WTC11 (cell line): Measurements from ENCODE around the gene ANKRD11. TPM values are rescaled to one million over a fixed set of nuclear protein-coding genes. Genes with fewer than 3 reads are reported as not detected.
"Not testable (repeated sequence)": the region's sequence is repeated elsewhere in the genome, so short reads cannot be mapped to it uniquely, and the experiment has no call there.

Experiments used
- ATAC-seq: fragments of 200-7000 bp; cut with Tn5 transposase; 2 replicates; pipeline ENCODE4 v1.10.0; 2021; ENCODE audit warnings: mild to moderate bottlenecking, moderate library complexity
- CTCF ChIA-PET: fragments of 300-600 bp; sonication (Branson Sonifier 250); formaldehyde crosslinking; loops from one replicate; lab custom pipeline; 2021; ENCODE audit warnings: antibody characterized with exemption; lab: Charles Lee
- POLR2A ChIA-PET: fragments of 350-600 bp; sonication (Branson Sonifier 250); formaldehyde crosslinking; loops from one replicate; lab custom pipeline; 2021; ENCODE audit warnings: antibody characterized with exemption; lab: Charles Lee
- DNase-seq: peaks from one replicate; pipeline ENCODE4 v3.0.0; 2021; ENCODE audit warnings: low spot score
- H3K27ac Mint-ChIP-seq: 2 replicates; pipeline ENCODE4 v1.8.0; 2021; ENCODE audit warnings: mixed read lengths
- H3K27me3 Mint-ChIP-seq: 2 replicates; pipeline ENCODE4 v1.8.0; 2021; ENCODE audit warnings: low read depth, mild to moderate bottlenecking, moderate library complexity, mixed read lengths
- H3K36me3 Mint-ChIP-seq: 2 replicates; pipeline ENCODE4 v1.8.0; 2021; ENCODE audit warnings: mixed read lengths
- H3K4me1 Mint-ChIP-seq: 2 replicates; pipeline ENCODE4 v1.8.0; 2022; ENCODE audit warnings: mixed read lengths
- H3K4me3 Mint-ChIP-seq: 2 replicates; pipeline ENCODE4 v1.8.0; 2021; ENCODE audit warnings: mild to moderate bottlenecking, moderate library complexity, mixed read lengths
- H3K9me3 Mint-ChIP-seq: 2 replicates; pipeline ENCODE4 v1.8.0; 2021; ENCODE audit warnings: mixed read lengths
- ATF2 ChIP-seq: sonication (generic); formaldehyde crosslinking; IDR thresholded peaks from 2 replicates; pipeline ENCODE4 v1.8.1; 2022; ENCODE audit warnings: low read depth, missing genetic modification reagents, borderline replicate concordance
- EMX1 ChIP-seq: fragments of 250-450 bp; sonication (Bioruptor Pico); IDR thresholded peaks from 2 replicates; pipeline ENCODE4 v1.8.0; 2021; ENCODE audit warnings: mild to moderate bottlenecking
- FOXJ3 ChIP-seq: sonication (generic); formaldehyde crosslinking; IDR thresholded peaks from 2 replicates; pipeline ENCODE4 v1.9.0; 2021; ENCODE audit warnings: missing genetic modification reagents, mild to moderate bottlenecking, borderline replicate concordance
- GABPB1 ChIP-seq: sonication (generic); formaldehyde crosslinking; IDR thresholded peaks from 2 replicates; pipeline ENCODE4 v1.8.1; 2023; ENCODE audit warnings: mild to moderate bottlenecking, missing genetic modification reagents
- NFYB ChIP-seq: sonication (generic); formaldehyde crosslinking; conservative IDR thresholded peaks from 2 replicates; pipeline ENCODE4 v1.8.0; 2022; ENCODE audit warnings: low read depth, missing genetic modification reagents
- NR3C1 ChIP-seq: sonication (generic); formaldehyde crosslinking; conservative IDR thresholded peaks from 2 replicates; pipeline ENCODE4 v1.8.1; 2023; ENCODE audit warnings: low read depth, mild to moderate bottlenecking, missing genetic modification reagents
- SP1 ChIP-seq: sonication (generic); formaldehyde crosslinking; conservative IDR thresholded peaks from 2 replicates; pipeline ENCODE4 v1.8.1; 2022; ENCODE audit warnings: missing genetic modification reagents
- TEAD4 ChIP-seq: sonication (generic); formaldehyde crosslinking; IDR thresholded peaks from 2 replicates; pipeline ENCODE4 v1.8.0; 2022; ENCODE audit warnings: mild to moderate bottlenecking, missing genetic modification reagents
- ZBTB43 ChIP-seq: sonication (generic); formaldehyde crosslinking; IDR thresholded peaks from 2 replicates; pipeline ENCODE4 v1.8.1; 2023; ENCODE audit warnings: mild to moderate bottlenecking, missing genetic modification reagents
- ZNF219 ChIP-seq: sonication (generic); formaldehyde crosslinking; IDR thresholded peaks from 2 replicates; pipeline ENCODE4 v1.8.0; 2023; ENCODE audit warnings: missing genetic modification reagents, mild to moderate bottlenecking, borderline replicate concordance
- ZNF232 ChIP-seq: sonication (generic); formaldehyde crosslinking; IDR thresholded peaks from 2 replicates; pipeline ENCODE4 v1.8.0; 2022; ENCODE audit warnings: mild to moderate bottlenecking, missing genetic modification reagents
- ZNF263 ChIP-seq: sonication (generic); formaldehyde crosslinking; IDR thresholded peaks from 2 replicates; pipeline ENCODE4 v1.8.1; 2022; ENCODE audit warnings: low read depth, mild to moderate bottlenecking, moderate library complexity, missing genetic modification reagents
- ZNF281 ChIP-seq: sonication (generic); formaldehyde crosslinking; IDR thresholded peaks from 2 replicates; pipeline ENCODE4 v1.8.0; 2023; ENCODE audit warnings: mild to moderate bottlenecking, missing genetic modification reagents
- ZNF671 ChIP-seq: fragments of 250-450 bp; sonication (Bioruptor Pico); IDR thresholded peaks from 2 replicates; pipeline ENCODE4 v1.8.0; 2021; ENCODE audit warnings: mild to moderate bottlenecking
- ZSCAN18 ChIP-seq: fragments of 250-450 bp; sonication (Bioruptor Pico); IDR thresholded peaks from 2 replicates; pipeline ENCODE4 v2.1.2; 2022; ENCODE audit warnings: mild to moderate bottlenecking, moderate library complexity
- total RNA-seq: library from RNA; stranded (reverse); gene quantifications from 3 replicates; pipeline ENCODE4 v1.2.3, GENCODE V29; 2021
- TF ChIP-seq, protein P1 (sequence below): sonication (generic); formaldehyde crosslinking; IDR thresholded peaks from 2 replicates; pipeline ENCODE4 v1.8.1; 2022; ENCODE audit warnings: missing genetic modification reagents, borderline replicate concordance
- TF ChIP-seq, protein P2 (sequence below): fragments of 250-450 bp; sonication (Bioruptor Pico); IDR thresholded peaks from 2 replicates; pipeline ENCODE4 v1.8.0; 2021; ENCODE audit warnings: mild to moderate bottlenecking

ANKRD11 gene
- total RNA-seq, 1 experiment from 2014 or later = 184 TPM

- H3K27ac Mint-ChIP-seq = peak overlapping the region; percentile 98
- DNase-seq = no peak
- peak overlapping the region; percentile 40; the same call in 1 of the 2 replicates for H3K4me3 Mint-ChIP-seq
- no peaks in the 10 kb centered on the region; the same call in 1 of the 2 replicates for H3K36me3 Mint-ChIP-seq
- H3K9me3 Mint-ChIP-seq = no peaks in the 10 kb centered on the region
- POLR2A ChIA-PET = no interaction called here
- CTCF ChIA-PET = interaction anchor here (1.1 to 2.2 kb wide), 3 partner anchors 10 to 75 kb away, joined by 3 to 10 read pairs (median 6); no protein-coding TSS in a partner anchor
- TF ChIP-seq ZSCAN18 (CRISPR knock-in tag) (no peak), ZNF263 (CRISPR knock-in tag) (peak; percentile 83; the same call in 1 of the 2 replicates), ZNF671 (CRISPR knock-in tag) (no peak), ZBTB43 (CRISPR knock-in tag) (no peak), ATF2 (CRISPR knock-in tag) (no peak), ZNF219 (CRISPR knock-in tag) (no peak), TEAD4 (CRISPR knock-in tag) (no peak)
- peaks cover 74% of the 10 kb centered on the region for H3K4me1 Mint-ChIP-seq
- ATAC-seq = peak; percentile 27
- no peaks in the 10 kb centered on the region for H3K27me3 Mint-ChIP-seq
These were observed 126.6 kb downstream of the ANKRD11 start for GRCh38 chr16:89363621-89364393.

DNA sequence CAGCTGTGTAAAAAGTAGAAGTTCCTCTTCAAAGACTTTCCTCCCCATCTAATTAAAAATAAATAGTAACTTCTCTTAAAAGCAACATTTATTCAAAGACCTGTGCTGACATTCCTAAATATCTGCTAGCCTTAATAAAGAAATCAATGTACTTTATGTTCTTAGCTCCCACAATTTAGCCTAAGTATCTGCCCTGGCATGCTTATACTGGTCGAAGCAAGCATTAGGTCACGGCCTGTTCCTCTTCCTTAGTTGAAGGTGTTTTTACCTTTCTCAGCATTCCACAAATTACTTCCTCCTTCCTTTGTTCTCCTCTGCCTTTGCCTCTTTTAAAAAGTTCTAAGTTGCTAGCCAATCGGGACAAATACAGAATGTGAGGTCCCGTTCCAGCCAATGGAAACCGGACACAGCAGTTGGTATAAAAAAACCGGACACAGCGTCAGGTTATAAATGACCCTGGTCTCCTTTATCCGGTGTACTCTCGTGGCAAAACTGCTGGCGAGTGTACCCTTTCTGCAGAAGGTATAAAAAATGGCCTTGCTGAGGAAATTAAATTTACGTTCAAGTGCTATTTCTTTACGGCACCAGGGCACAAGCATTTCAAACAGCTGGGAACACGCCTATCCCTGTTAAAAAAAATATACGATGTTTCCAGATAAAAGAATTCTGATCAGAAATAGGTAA, 127.7 kb downstream of the ANKRD11 start:
- CTCF ChIA-PET = interaction anchor here (1.7 to 2.2 kb wide), 3 partner anchors 12 to 69 kb away, joined by 4 to 6 read pairs (median 6); no protein-coding TSS in a partner anchor
- POLR2A ChIA-PET, H3K9me3 Mint-ChIP-seq, H3K36me3 Mint-ChIP-seq, H3K27me3 Mint-ChIP-seq, DNase-seq: not testable (repeated sequence)
- Mint-ChIP-seq H3K4me3 (peak overlapping the region; percentile 30; the same call in 1 of the 2 replicates), H3K27ac (peak overlapping the region; percentile 95), H3K4me1 (peaks cover 72% of the 10 kb centered on the region)
- ATAC-seq = peak; percentile 16; the same call in 1 of the 2 replicates

DNA sequence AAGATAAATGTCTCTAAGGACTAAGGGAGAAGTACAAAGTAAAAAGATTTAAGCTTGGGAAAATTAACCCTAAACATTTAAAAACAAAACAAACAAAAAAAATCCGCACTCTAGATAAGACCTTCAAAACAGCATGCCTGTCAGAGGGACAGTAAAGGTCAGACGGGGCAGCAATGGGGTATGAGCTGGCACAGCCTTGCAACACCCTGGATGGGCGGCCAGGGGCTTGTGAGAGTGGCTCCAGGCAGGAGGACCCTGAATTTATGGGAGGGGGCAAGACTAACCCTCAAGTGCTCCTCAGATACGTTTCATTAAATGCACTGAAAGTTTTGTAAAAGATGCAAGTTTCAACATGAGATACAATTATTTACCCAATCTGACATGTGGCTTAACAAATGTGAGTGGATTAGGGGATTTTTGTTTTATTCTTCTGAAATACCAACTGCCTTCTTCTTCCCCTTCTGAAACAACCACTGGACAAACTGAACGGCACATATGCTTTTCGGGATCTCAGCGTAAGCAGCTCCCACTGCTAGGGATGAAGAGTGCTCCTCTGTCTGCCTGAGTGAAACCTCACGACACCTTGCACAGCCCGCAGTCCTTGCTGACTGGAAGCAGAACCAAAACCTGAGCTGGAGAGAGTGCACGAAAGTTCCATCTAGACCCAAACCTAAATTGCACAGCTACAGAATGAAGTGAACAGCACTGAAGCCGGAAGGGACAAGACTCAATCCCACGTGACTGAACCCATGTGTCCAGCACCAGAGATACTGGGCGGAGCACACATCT, 128.4 kb downstream of the ANKRD11 start:
- ChIA-PET POLR2A (interaction anchor here (0.7 kb wide), 1 partner anchor 49 kb away, joined by 3 read pairs; no protein-coding TSS in a partner anchor), CTCF (interaction anchor here (1.5 to 2.2 kb wide), 4 partner anchors 11 to 68 kb away, joined by 4 to 6 read pairs (median 6); no protein-coding TSS in a partner anchor)
- Mint-ChIP-seq H3K36me3 (no peaks in the 10 kb centered on the region; the same call in 1 of the 2 replicates), H3K27me3 (no peaks in the 10 kb centered on the region), H3K4me3 (peak overlapping the region; percentile 13; the same call in 1 of the 2 replicates), H3K4me1 (peaks cover 76% of the 10 kb centered on the region), H3K27ac (peak overlapping the region; percentile 95), H3K9me3 (no peaks in the 10 kb centered on the region)
- DNase-seq = no peak
- no peak for ATAC-seq
- TF ChIP-seq SP1 (CRISPR knock-in tag) (no peak), EMX1 (no peak), NR3C1 (CRISPR knock-in tag) (no peak), GABPB1 (CRISPR knock-in tag) (no peak), NFYB (no peak), FOXJ3 (CRISPR knock-in tag) (no peak), ZNF232 (CRISPR knock-in tag) (no peak), ZNF281 (CRISPR knock-in tag) (no peak)
- TF ChIP-seq, protein P1, sequence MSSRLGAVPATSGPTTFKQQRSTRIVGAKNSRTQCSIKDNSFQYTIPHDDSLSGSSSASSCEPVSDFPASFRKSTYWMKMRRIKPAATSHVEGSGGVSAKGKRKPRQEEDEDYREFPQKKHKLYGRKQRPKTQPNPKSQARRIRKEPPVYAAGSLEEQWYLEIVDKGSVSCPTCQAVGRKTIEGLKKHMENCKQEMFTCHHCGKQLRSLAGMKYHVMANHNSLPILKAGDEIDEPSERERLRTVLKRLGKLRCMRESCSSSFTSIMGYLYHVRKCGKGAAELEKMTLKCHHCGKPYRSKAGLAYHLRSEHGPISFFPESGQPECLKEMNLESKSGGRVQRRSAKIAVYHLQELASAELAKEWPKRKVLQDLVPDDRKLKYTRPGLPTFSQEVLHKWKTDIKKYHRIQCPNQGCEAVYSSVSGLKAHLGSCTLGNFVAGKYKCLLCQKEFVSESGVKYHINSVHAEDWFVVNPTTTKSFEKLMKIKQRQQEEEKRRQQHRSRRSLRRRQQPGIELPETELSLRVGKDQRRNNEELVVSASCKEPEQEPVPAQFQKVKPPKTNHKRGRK (CRISPR knock-in tag) = no peak
- TF ChIP-seq, protein P2, sequence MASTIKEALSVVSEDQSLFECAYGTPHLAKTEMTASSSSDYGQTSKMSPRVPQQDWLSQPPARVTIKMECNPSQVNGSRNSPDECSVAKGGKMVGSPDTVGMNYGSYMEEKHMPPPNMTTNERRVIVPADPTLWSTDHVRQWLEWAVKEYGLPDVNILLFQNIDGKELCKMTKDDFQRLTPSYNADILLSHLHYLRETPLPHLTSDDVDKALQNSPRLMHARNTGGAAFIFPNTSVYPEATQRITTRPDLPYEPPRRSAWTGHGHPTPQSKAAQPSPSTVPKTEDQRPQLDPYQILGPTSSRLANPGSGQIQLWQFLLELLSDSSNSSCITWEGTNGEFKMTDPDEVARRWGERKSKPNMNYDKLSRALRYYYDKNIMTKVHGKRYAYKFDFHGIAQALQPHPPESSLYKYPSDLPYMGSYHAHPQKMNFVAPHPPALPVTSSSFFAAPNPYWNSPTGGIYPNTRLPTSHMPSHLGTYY (CRISPR knock-in tag) = no peak
